ENCODE measurements around the gene LONRF2. TPM values are rescaled to one million over a fixed set of nuclear protein-coding genes. Genes with fewer than 3 reads are reported as not detected.

The LONRF2 gene
- total RNA-seq, 1 experiment from 2014 or later = 3.5 TPM

DNA sequence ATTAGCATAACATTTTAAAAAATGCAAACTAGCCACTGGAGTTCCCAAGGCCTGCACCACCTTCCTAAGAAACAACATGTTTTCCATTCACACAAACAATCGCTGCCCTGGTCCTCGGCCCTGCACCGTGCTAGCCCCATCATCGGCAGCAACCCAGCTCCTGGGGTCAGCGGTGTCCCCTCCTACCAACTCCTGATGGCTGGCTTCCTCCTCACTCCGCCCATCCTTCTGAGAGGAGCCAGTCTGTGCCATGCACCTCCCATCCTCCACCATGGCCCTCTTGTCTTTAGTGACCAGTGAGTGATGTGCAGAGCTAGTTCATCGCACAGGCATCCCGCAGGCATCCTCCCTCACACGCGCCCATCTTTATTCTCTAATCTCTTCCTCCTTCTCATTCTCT lies 81.9 kb downstream of the LONRF2 start:
- no peak for DNase-seq (ENCODE audit: low spot score)
- no TSS peak for BruUV-seq (replicated peaks)
- intact Hi-C loops (cut with micrococcal nuclease; ENCODE audit: unreplicated experiment) = no loop called here
- Histone ChIP-seq H3K27me3 (replicated peaks; ENCODE audit: insufficient read depth, low read depth, low read length, poor library complexity) (no peaks in the 10 kb centered on the region), H3K36me3 (ENCODE audit: insufficient read depth, low read length, poor library complexity, severe bottlenecking) (no peaks in the 10 kb centered on the region), H3K9me3 (ENCODE audit: low read depth, low read length, poor library complexity, severe bottlenecking) (no peaks in the 10 kb centered on the region), H3K4me3 (ENCODE audit: low read depth, low read length, poor library complexity, severe bottlenecking) (no peak overlapping the region), H3K27ac (ENCODE audit: low read depth, low read length, poor library complexity, severe bottlenecking) (no peak overlapping the region), H3K4me1 (ENCODE audit: insufficient read depth, low read length, poor library complexity, severe bottlenecking) (no peaks in the 10 kb centered on the region)
- TF ChIP-seq EZH2 (IDR thresholded peaks at IDR 0.05; ENCODE audit: borderline replicate concordance, low read depth, low read length, poor library complexity, severe bottlenecking) = no peak
- TF ChIP-seq, protein P1, sequence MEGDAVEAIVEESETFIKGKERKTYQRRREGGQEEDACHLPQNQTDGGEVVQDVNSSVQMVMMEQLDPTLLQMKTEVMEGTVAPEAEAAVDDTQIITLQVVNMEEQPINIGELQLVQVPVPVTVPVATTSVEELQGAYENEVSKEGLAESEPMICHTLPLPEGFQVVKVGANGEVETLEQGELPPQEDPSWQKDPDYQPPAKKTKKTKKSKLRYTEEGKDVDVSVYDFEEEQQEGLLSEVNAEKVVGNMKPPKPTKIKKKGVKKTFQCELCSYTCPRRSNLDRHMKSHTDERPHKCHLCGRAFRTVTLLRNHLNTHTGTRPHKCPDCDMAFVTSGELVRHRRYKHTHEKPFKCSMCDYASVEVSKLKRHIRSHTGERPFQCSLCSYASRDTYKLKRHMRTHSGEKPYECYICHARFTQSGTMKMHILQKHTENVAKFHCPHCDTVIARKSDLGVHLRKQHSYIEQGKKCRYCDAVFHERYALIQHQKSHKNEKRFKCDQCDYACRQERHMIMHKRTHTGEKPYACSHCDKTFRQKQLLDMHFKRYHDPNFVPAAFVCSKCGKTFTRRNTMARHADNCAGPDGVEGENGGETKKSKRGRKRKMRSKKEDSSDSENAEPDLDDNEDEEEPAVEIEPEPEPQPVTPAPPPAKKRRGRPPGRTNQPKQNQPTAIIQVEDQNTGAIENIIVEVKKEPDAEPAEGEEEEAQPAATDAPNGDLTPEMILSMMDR (conservative IDR thresholded peaks at IDR 0.05; ENCODE audit: low read depth, low read length) = no peak
- ChIA-PET CTCF (no interaction called here), POLR2A (ENCODE audit: low non-redundant PET) (no interaction called here)

DNA sequence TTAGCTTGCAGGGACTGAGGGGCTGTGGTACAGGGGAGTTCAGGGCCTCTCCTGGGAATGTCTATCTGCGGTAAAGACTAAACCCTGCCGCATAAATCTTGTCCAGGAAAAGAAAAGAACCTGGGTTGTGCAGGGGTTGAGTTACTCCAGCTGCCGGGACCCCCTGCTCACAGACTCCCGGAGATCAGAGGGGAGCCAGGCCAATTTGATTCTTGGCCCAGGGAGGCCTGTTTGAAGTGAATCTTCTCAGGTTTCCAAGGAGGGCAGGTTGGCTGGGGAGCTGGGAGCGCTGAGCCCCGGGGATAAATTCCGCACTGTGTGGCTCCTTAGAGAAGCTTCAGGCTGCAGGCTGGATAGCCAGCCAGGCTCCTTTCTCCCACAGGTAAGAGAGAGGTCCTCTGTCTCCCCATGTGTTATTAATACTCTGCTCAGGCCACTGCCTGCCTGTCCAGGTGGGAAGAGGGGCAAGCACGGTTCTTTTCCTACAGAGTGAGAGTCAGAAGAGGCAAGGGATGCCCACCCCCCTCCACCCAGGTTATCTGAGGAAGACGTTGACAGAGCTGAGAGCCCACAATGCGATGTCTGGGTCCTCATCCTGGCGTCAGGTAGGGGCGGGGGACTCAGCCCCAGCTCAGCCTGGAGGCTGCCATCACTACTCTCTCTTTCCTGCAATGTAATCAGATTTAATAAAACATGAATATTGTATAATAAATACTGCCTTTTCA lies 82.7 kb downstream of the LONRF2 start:
- H3K27ac ChIP-seq (ENCODE audit: low read depth, low read length, poor library complexity, severe bottlenecking) = no peak overlapping the region
- H3K27me3 ChIP-seq (replicated peaks; ENCODE audit: insufficient read depth, low read depth, low read length, poor library complexity) = no peaks in the 10 kb centered on the region
- no peaks in the 10 kb centered on the region for H3K9me3 ChIP-seq (ENCODE audit: low read depth, low read length, poor library complexity, severe bottlenecking)
- H3K36me3 ChIP-seq (ENCODE audit: insufficient read depth, low read length, poor library complexity, severe bottlenecking) = no peaks in the 10 kb centered on the region
- no peaks in the 10 kb centered on the region for H3K4me1 ChIP-seq (ENCODE audit: insufficient read depth, low read length, poor library complexity, severe bottlenecking)
- H3K4me3 ChIP-seq (ENCODE audit: low read depth, low read length, poor library complexity, severe bottlenecking) = no peak overlapping the region
- DNase-seq (ENCODE audit: low spot score) = no peak
- ChIA-PET CTCF (no interaction called here), POLR2A (ENCODE audit: low non-redundant PET) (no interaction called here)
- intact Hi-C loops (cut with micrococcal nuclease; ENCODE audit: unreplicated experiment) = no loop called here
- no TSS peak for BruUV-seq (replicated peaks)
- no peak for TF ChIP-seq EZH2 (IDR thresholded peaks at IDR 0.05; ENCODE audit: borderline replicate concordance, low read depth, low read length, poor library complexity, severe bottlenecking)
- TF ChIP-seq, protein P1 (conservative IDR thresholded peaks at IDR 0.05; ENCODE audit: low read depth, low read length) = no peak

DNA sequence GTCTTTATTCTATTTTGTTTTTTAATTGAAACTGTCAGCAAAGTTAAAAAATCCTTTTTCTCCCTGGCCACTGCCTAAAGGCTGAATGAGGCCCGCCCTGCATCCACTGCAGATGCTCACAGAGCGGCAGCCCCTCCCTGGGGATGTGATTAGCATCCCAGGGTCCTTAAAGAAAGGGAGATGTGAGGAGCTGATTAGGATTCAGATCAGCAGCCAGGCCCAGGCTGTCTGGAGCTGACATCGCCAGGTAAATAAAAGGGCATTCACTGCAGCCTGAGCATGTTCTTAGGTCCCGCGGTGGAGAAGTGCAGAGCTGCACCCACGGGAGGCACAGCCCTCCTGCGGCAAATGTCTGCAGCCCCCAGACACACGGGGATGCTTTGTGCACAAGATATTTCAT lies 83.8 kb downstream of the LONRF2 start:
- H3K36me3 ChIP-seq (ENCODE audit: insufficient read depth, low read length, poor library complexity, severe bottlenecking) = no peaks in the 10 kb centered on the region
- intact Hi-C loops (cut with micrococcal nuclease; ENCODE audit: unreplicated experiment) = no loop called here
- H3K27ac ChIP-seq (ENCODE audit: low read depth, low read length, poor library complexity, severe bottlenecking) = no peak overlapping the region
- TF ChIP-seq, protein P1 (conservative IDR thresholded peaks at IDR 0.05; ENCODE audit: low read depth, low read length) = no peak
- no peak for TF ChIP-seq EZH2 (IDR thresholded peaks at IDR 0.05; ENCODE audit: borderline replicate concordance, low read depth, low read length, poor library complexity, severe bottlenecking)
- no TSS peak for BruUV-seq (replicated peaks)
- ChIA-PET POLR2A (ENCODE audit: low non-redundant PET) (no interaction called here), CTCF (no interaction called here)
- no peaks in the 10 kb centered on the region for H3K9me3 ChIP-seq (ENCODE audit: low read depth, low read length, poor library complexity, severe bottlenecking)
- H3K4me1 ChIP-seq (ENCODE audit: insufficient read depth, low read length, poor library complexity, severe bottlenecking) = no peaks in the 10 kb centered on the region
- H3K27me3 ChIP-seq (replicated peaks; ENCODE audit: insufficient read depth, low read depth, low read length, poor library complexity) = no peaks in the 10 kb centered on the region
- no peak overlapping the region for H3K4me3 ChIP-seq (ENCODE audit: low read depth, low read length, poor library complexity, severe bottlenecking)
- no peak for DNase-seq (ENCODE audit: low spot score)
